Astrocyte (in vitro differentiated cells and primary cell): ENCODE measurements around the gene PNMT.

Experiments
- CTCF ChIP-seq: IDR thresholded peaks from 2 replicates; pipeline ENCODE4 v1.5.1; 2011; ENCODE audit warnings: low read depth, mild to moderate bottlenecking, inconsistent platforms, low read length, moderate library complexity; ENCODE audit not compliant: insufficient read depth
- EZH2 ChIP-seq: IDR thresholded peaks from 2 replicates; pipeline ENCODE4 v1.6.1; 2012; ENCODE audit warnings: mild to moderate bottlenecking, low read length, inconsistent platforms; ENCODE audit not compliant: insufficient read depth

- TF ChIP-seq CTCF (no peak), EZH2 (no peak)
These were observed 8.8 kb downstream of the PNMT start for GRCh38 chr17:39677072-39677471.
